ENCODE data around the gene GALNT9. TPM values are rescaled to one million over a fixed set of nuclear protein-coding genes. Genes with fewer than 3 reads are reported as not detected.
"Not testable (repeated sequence)": the region's sequence is repeated elsewhere in the genome, so short reads cannot be mapped to it uniquely, and the experiment has no call there.

GALNT9 gene
- total RNA-seq, 1 donor: not detected

GRCh38 chr12:132266370-132266769 is 63.0 kb downstream of the GALNT9 start:
- TF ChIP-seq CTCF (IDR thresholded peaks at IDR 0.05; ENCODE audit: insufficient read depth, low read depth, low read length): no peak
- H3K4me3 ChIP-seq (ENCODE audit: low read depth, low read length): no peak overlapping the region
- no peak for DNase-seq (ENCODE audit: low read depth)

GRCh38 chr12:132265822-132266221 is 63.6 kb downstream of the GALNT9 start:
- H3K4me3 ChIP-seq (ENCODE audit: low read depth, low read length); DNase-seq (ENCODE audit: low read depth): not testable (repeated sequence)

- no peak overlapping the region for H3K4me3 ChIP-seq (ENCODE audit: low read depth, low read length)
- no peak for DNase-seq (ENCODE audit: low read depth)
- TF ChIP-seq CTCF (IDR thresholded peaks at IDR 0.05; ENCODE audit: insufficient read depth, low read depth, low read length): no peak
Observed at GRCh38 chr12:132265056-132265800, 64.2 kb downstream of the GALNT9 start.

GRCh38 chr12:132264086-132265010 is 65.0 kb downstream of the GALNT9 start:
- TF ChIP-seq CTCF (IDR thresholded peaks at IDR 0.05; ENCODE audit: insufficient read depth, low read depth, low read length): no peak
- no peak overlapping the region for H3K4me3 ChIP-seq (ENCODE audit: low read depth, low read length)
- no peak for DNase-seq (ENCODE audit: low read depth)

GRCh38 chr12:132263451-132264049 is 65.8 kb downstream of the GALNT9 start:
- DNase-seq (ENCODE audit: low read depth): no peak
- no peak overlapping the region for H3K4me3 ChIP-seq (ENCODE audit: low read depth, low read length)
- TF ChIP-seq CTCF (IDR thresholded peaks at IDR 0.05; ENCODE audit: insufficient read depth, low read depth, low read length): no peak

- no peak for TF ChIP-seq CTCF (IDR thresholded peaks at IDR 0.05; ENCODE audit: insufficient read depth, low read depth, low read length)
- H3K4me3 ChIP-seq (ENCODE audit: low read depth, low read length): no peak overlapping the region
- DNase-seq (ENCODE audit: low read depth): no peak
Observed at GRCh38 chr12:132263061-132263360, 66.4 kb downstream of the GALNT9 start.
